ENCODE data around the gene TOMM40.

GRCh38 chr19:44847144-44848035, 43.7 kb upstream of the TOMM40 start:
- TF ChIP-seq CTCF (IDR thresholded peaks at IDR 0.05) = no peak
- peak; percentile 65 to 80 for TF ChIP-seq POLR2AphosphoS5 (IDR thresholded peaks at IDR 0.05)
- peak; percentile 18 for TF ChIP-seq POLR2A (IDR thresholded peaks at IDR 0.05; ENCODE audit: low read depth)

Measured in esophagus muscularis mucosa (tissue), 3 donors.